ENCODE measurements around the gene SWAP70.

Gene SWAP70

DNA sequence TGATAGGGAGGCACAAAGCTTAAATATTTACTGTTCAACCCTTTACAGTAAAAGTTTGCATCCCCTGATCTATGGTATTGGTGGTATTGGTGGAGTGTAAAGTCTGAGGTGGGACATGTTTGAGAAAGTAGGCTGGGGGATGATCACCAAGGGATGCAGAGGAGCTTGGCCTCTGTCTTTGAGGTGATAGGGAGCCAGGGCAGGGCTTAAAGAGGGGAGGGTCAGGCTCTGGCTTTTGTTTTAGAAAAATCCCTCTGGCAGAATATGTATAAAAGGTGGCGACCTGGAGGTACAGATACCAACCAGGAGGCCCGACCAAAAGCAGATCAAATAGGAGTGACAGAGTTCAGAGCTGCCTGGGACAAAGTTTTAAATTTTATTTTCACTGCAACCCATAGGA, 59.0 kb downstream of the SWAP70 start:
- no peak for TF ChIP-seq LEF1 (IDR thresholded peaks at IDR 0.05; ENCODE audit: borderline replicate concordance)
- TF ChIP-seq ELF4 (IDR thresholded peaks at IDR 0.05) = no peak
- TF ChIP-seq CTBP1 (IDR thresholded peaks at IDR 0.05; ENCODE audit: borderline replicate concordance) = no peak
- no peak for TF ChIP-seq TARDBP (IDR thresholded peaks at IDR 0.05)
- no peak for TF ChIP-seq L3MBTL2 (conservative IDR thresholded peaks at IDR 0.05)
- no peak for TF ChIP-seq SP1 (IDR thresholded peaks at IDR 0.05)
- no peak for TF ChIP-seq NFRKB (IDR thresholded peaks at IDR 0.05)
- TF ChIP-seq FOXA1 (IDR thresholded peaks at IDR 0.05) = no peak
- no peak for TF ChIP-seq ZNF384 (IDR thresholded peaks at IDR 0.05)
- no peak for TF ChIP-seq ARNT (IDR thresholded peaks at IDR 0.05)
- no peak for TF ChIP-seq HDGF (IDR thresholded peaks at IDR 0.05; ENCODE audit: borderline replicate concordance)
- TF ChIP-seq FOXK2 (IDR thresholded peaks at IDR 0.05) = no peak
- TF ChIP-seq BHLHE40 (IDR thresholded peaks at IDR 0.05; ENCODE audit: borderline replicate concordance) = no peak
- no peak for TF ChIP-seq FOXM1 (IDR thresholded peaks at IDR 0.05; ENCODE audit: borderline replicate concordance)
- no peak for TF ChIP-seq SUZ12 (IDR thresholded peaks at IDR 0.05)
- TF ChIP-seq, protein P1, sequence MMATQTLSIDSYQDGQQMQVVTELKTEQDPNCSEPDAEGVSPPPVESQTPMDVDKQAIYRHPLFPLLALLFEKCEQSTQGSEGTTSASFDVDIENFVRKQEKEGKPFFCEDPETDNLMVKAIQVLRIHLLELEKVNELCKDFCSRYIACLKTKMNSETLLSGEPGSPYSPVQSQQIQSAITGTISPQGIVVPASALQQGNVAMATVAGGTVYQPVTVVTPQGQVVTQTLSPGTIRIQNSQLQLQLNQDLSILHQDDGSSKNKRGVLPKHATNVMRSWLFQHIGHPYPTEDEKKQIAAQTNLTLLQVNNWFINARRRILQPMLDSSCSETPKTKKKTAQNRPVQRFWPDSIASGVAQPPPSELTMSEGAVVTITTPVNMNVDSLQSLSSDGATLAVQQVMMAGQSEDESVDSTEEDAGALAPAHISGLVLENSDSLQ (IDR thresholded peaks at IDR 0.05) = no peak
- ChIA-PET POLR2A (no interaction called here), CTCF (no interaction called here)

DNA sequence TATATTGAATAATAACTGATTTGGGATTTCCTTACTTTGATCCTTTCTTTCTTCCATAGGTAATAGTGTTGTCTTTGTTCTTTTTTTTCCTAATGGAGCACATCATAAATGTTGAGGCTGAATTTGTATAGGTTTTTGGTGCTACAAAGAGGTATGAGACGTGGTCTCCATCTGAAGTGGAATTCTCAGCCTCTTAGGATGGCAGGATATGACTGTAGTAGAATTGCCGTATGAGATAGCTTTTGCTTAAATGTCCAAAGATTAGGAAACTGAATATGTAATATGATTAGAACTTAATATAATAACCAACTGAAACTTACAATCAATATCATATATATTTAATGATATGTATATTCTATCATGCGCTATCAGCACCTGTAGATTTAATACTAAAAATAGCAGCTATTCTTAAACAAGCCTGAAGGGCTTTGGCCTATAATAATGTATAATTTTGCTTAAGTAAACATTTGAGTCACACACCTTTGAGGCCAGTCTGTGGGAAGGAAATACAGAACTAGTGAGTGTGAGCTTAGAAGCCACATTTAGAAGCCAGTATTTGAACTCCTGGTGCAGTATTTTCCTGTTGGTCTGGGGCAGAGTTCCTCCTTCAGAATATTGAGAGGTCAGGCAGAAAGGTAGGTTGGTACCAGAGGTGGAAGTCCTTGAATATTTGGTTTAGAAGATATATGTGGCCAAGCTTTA, 62.6 kb downstream of the SWAP70 start:
- TF ChIP-seq L3MBTL2 (conservative IDR thresholded peaks at IDR 0.05) (no peak), LEF1 (IDR thresholded peaks at IDR 0.05; ENCODE audit: borderline replicate concordance) (no peak), ELF4 (IDR thresholded peaks at IDR 0.05) (no peak), HDGF (IDR thresholded peaks at IDR 0.05; ENCODE audit: borderline replicate concordance) (no peak), FOXA1 (IDR thresholded peaks at IDR 0.05) (no peak), FOXM1 (IDR thresholded peaks at IDR 0.05; ENCODE audit: borderline replicate concordance) (no peak), ARNT (IDR thresholded peaks at IDR 0.05) (no peak), ZNF384 (IDR thresholded peaks at IDR 0.05) (no peak), FOXK2 (IDR thresholded peaks at IDR 0.05) (no peak), CTBP1 (IDR thresholded peaks at IDR 0.05; ENCODE audit: borderline replicate concordance) (no peak)
- ChIA-PET POLR2A (no interaction called here), CTCF (interaction anchor here (0.6 kb wide), 1 partner anchor 16 kb away, joined by 3 read pairs; no protein-coding TSS in a partner anchor)
- no peak for DNase-seq (ENCODE audit: extremely low spot score)

More for the DNA sequence above, 59.0 kb downstream of the SWAP70 start:
- no peak for DNase-seq (ENCODE audit: extremely low spot score)

DNA sequence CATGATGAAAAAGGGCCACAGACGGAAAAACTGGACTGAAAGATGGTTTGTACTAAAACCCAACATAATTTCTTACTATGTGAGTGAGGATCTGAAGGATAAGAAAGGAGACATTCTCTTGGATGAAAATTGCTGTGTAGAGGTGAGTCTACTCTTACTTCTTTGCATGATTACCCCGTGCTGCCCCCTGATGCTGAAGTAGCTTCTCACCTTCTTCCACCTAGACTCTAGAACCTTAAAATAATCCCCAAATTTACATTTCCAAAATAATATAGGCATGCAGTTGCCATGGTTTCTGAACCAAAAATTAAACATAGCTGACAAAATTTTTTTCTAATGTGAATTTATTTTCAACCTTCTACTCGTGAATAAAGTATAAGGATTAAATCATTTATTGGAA, 64.2 kb downstream of the SWAP70 start:
- CTCF ChIA-PET = interaction anchor here (0.6 kb wide), 2 partner anchors 127 to 442 kb away, joined by 4 to 5 read pairs; no protein-coding TSS in a partner anchor
- DNase-seq (ENCODE audit: extremely low spot score) = no peak
- no peak for TF ChIP-seq LEF1 (IDR thresholded peaks at IDR 0.05; ENCODE audit: borderline replicate concordance)
- no peak for TF ChIP-seq ZNF384 (IDR thresholded peaks at IDR 0.05)
- POLR2A ChIA-PET = no interaction called here

DNA sequence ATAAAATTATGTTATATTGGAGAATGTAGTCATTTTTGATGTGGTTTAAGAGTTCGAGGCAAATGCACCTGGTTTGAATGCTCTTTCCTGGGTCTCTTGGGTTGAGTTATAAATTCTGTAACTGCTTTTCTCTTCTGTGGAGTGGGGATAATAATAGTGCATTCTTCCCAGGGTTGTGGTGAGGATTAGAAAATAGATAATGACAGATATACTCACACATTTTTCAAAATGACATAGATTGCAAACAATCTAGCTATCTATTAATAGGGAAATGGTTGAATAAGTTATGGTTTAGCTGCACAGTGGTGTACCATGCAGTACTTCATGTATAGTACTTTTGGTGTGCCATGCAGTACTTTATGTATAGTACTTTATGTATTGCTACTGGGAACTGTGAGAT, 67.4 kb downstream of the SWAP70 start:
- DNase-seq (ENCODE audit: extremely low spot score) = no peak
- TF ChIP-seq BHLHE40 (IDR thresholded peaks at IDR 0.05; ENCODE audit: borderline replicate concordance) (no peak), TARDBP (IDR thresholded peaks at IDR 0.05) (no peak), L3MBTL2 (conservative IDR thresholded peaks at IDR 0.05) (no peak), FOXK2 (IDR thresholded peaks at IDR 0.05) (no peak), SUZ12 (IDR thresholded peaks at IDR 0.05) (no peak), HDGF (IDR thresholded peaks at IDR 0.05; ENCODE audit: borderline replicate concordance) (no peak), FOXA1 (IDR thresholded peaks at IDR 0.05) (no peak), CTBP1 (IDR thresholded peaks at IDR 0.05; ENCODE audit: borderline replicate concordance) (no peak), ARNT (IDR thresholded peaks at IDR 0.05) (no peak), NFRKB (IDR thresholded peaks at IDR 0.05) (no peak)
- TF ChIP-seq, protein P1 (IDR thresholded peaks at IDR 0.05) = no peak
- POLR2A ChIA-PET = no interaction called here
- CTCF ChIA-PET = no interaction called here

DNA sequence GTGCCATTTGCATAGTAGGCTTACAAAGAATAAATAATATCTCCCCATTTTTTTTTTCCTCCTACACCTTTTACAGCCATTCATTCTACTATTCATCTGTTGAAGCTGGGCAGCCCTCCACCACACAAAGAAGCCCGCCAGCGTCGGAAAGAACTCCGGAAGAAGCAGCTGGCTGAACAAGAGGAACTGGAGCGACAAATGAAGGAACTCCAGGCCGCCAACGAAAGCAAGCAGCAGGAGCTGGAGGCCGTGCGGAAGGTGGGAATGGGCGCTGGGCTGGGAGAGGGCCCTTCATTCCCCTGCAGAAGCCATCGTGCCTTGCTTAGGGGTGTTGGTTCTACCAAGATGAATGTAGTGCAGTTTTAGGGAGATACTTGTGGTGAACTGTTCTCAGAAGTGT, 68.6 kb downstream of the SWAP70 start:
- TF ChIP-seq TARDBP (IDR thresholded peaks at IDR 0.05) (no peak), NFRKB (IDR thresholded peaks at IDR 0.05) (no peak), LEF1 (IDR thresholded peaks at IDR 0.05; ENCODE audit: borderline replicate concordance) (no peak), FOXK2 (IDR thresholded peaks at IDR 0.05) (no peak), CTBP1 (IDR thresholded peaks at IDR 0.05; ENCODE audit: borderline replicate concordance) (no peak), HDGF (IDR thresholded peaks at IDR 0.05; ENCODE audit: borderline replicate concordance) (no peak), FOXM1 (IDR thresholded peaks at IDR 0.05; ENCODE audit: borderline replicate concordance) (no peak), BHLHE40 (IDR thresholded peaks at IDR 0.05; ENCODE audit: borderline replicate concordance) (no peak), L3MBTL2 (conservative IDR thresholded peaks at IDR 0.05) (no peak), SP1 (IDR thresholded peaks at IDR 0.05) (no peak), ELF4 (IDR thresholded peaks at IDR 0.05) (no peak), ARNT (IDR thresholded peaks at IDR 0.05) (no peak), FOXA1 (IDR thresholded peaks at IDR 0.05) (no peak), SUZ12 (IDR thresholded peaks at IDR 0.05) (no peak), ZNF384 (IDR thresholded peaks at IDR 0.05) (no peak)
- TF ChIP-seq, protein P1 (IDR thresholded peaks at IDR 0.05) = no peak
- DNase-seq (ENCODE audit: extremely low spot score) = no peak
- CTCF ChIA-PET = no interaction called here
- POLR2A ChIA-PET = interaction anchor here (0.8 kb wide), 1 partner anchor 16 kb away, joined by 3 read pairs; no protein-coding TSS in a partner anchor

DNA sequence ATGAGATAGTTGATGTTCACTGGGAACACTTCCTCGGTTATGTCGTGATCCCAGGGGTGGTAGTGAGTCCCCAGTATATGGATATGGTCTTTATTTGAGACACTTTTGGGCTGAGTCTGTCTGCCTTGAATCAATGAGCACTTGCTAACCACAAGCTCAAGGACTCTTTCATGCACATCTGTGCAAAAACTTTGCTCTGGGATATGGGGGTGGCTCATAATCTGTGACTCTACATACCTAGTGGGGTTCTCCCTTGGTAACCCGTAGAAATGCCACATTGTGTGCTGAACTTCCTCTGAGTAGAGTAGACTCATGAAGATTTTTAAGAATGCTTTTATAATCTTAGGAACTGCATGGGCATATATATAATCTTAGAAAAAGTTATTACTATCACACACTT, 69.3 kb downstream of the SWAP70 start:
- POLR2A ChIA-PET = no interaction called here
- CTCF ChIA-PET = no interaction called here

More for the DNA sequence above, 69.3 kb downstream of the SWAP70 start:
- no peak for DNase-seq (ENCODE audit: extremely low spot score)
- TF ChIP-seq ARNT (IDR thresholded peaks at IDR 0.05) (no peak), NFRKB (IDR thresholded peaks at IDR 0.05) (no peak), TARDBP (IDR thresholded peaks at IDR 0.05) (no peak), SP1 (IDR thresholded peaks at IDR 0.05) (no peak), LEF1 (IDR thresholded peaks at IDR 0.05; ENCODE audit: borderline replicate concordance) (no peak)
